Activated T-cell treated with anti-CD3 and anti-CD28 coated beads, Interleukin-2, amount 50 U/mL, for 48 hours (primary cell): ENCODE data around the gene SYTL3.
A peak's percentile ranks its signal among the peaks of the same experiment; 100 is the strongest.
"Not testable (repeated sequence)": the region's sequence is repeated elsewhere in the genome, so short reads cannot be mapped to it uniquely, and the experiment has no call there.

Experiments used
- DNase-seq, 2 experiments: peaks; one replicate each; pipeline ENCODE4 v3.0.0-alpha.2; 2020

Gene SYTL3, protein sequence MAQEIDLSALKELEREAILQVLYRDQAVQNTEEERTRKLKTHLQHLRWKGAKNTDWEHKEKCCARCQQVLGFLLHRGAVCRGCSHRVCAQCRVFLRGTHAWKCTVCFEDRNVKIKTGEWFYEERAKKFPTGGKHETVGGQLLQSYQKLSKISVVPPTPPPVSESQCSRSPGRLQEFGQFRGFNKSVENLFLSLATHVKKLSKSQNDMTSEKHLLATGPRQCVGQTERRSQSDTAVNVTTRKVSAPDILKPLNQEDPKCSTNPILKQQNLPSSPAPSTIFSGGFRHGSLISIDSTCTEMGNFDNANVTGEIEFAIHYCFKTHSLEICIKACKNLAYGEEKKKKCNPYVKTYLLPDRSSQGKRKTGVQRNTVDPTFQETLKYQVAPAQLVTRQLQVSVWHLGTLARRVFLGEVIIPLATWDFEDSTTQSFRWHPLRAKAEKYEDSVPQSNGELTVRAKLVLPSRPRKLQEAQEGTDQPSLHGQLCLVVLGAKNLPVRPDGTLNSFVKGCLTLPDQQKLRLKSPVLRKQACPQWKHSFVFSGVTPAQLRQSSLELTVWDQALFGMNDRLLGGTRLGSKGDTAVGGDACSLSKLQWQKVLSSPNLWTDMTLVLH

GRCh38 chr6:158649289-158650143, at the start of gene SYTL3:
Gene SYTL3, plus strand, starts transcription at chr6:158650054. Its CDS starts 13,215 bp downstream, at chr6:158663269.
- DNase-seq = peak; percentile 87 to 88

DNA sequence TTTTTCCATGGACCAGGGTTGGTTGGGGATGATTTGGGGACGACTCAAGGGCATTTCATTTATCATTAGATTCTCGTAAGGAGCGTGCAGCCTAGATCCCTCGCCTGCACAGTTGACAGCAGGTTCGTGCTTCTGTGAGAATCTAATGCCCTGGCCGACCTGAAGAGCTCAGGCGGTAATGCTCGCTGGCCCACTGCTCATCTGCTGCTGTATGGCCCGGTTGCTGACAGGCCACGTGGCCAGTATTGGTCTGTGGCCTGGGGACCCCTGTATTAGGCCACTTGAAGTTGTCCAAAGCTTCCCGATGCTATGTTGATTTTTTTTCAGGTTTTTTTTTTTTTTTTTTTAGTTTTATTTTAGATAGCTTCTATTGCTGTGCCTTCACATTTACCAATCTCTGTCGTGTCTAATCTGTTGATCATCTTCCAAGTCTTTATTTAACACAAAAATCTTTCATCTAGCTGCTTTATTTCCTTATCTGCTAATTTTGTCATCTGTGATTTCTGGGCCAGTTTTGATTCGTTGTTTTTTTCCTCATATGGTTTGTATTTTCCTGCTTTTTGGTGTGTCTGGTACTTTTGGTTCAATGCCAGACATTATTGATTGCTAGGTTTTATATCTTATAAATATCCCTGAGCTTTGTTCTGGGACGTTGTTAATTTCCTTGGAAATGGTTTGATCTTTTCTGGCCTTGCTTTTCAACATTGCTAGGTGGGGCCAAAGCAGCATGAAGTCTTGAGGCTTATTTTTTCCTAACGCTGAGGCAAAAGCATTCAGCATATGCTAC, 46.4 kb upstream of the SYTL3 start:
- DNase-seq = no peak

GRCh38 chr6:158604048-158604406, 45.8 kb upstream of the SYTL3 start:
- no peak for DNase-seq

DNA sequence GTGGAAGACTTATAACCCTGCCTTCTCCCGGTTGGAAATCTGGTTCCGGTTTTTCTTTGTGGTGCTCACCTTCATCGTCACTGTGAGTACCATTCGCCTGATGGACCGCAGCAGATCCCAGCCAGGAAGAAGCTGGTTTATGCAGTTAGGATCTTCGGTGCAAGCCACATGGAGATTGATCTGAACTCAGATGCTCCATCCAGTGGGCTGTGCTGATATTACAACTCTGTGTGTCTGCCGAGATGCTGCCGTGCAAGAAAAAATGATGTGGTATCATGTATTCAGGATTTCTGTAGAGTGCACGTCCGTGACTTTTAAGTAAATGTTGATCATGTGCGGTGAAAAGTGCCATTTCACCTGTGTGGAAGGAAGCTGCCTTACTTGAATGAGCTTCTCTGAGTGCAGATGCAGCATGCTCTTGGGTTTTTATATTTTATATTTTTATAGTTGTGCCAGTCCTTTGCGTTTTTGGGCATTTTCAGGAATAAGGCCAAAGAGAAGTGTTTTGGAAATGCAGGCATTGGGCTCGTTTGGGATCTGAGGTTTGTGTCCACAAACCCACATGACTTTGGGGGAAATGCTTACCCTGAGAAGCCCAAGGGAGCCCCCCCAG, 44.5 kb upstream of the SYTL3 start:
- peak; percentile 69 to 73 for DNase-seq

- not testable (repeated sequence) for DNase-seq
Observed at GRCh38 chr6:158606011-158606410, 43.8 kb upstream of the SYTL3 start.

DNA sequence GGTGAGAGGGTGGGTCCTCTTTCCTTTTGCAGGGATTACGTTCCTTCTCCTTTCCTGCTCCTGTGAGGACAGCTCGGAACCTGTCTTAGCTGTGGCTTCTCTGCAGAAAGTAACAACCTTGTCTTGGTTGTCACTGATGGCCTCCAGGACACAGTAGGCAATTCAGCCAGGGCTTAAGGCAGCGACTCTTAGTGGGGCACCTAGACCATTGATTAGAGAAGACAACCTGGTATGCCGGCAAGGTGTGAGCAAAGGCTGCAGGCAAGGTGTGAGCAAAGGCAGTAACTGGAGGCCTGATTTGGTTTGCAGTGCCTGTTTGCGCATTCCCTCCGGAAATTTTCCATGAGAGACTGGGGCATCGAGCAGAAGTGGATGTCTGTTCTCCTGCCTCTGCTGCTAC, 42.9 kb upstream of the SYTL3 start:
- no peak for DNase-seq

DNA sequence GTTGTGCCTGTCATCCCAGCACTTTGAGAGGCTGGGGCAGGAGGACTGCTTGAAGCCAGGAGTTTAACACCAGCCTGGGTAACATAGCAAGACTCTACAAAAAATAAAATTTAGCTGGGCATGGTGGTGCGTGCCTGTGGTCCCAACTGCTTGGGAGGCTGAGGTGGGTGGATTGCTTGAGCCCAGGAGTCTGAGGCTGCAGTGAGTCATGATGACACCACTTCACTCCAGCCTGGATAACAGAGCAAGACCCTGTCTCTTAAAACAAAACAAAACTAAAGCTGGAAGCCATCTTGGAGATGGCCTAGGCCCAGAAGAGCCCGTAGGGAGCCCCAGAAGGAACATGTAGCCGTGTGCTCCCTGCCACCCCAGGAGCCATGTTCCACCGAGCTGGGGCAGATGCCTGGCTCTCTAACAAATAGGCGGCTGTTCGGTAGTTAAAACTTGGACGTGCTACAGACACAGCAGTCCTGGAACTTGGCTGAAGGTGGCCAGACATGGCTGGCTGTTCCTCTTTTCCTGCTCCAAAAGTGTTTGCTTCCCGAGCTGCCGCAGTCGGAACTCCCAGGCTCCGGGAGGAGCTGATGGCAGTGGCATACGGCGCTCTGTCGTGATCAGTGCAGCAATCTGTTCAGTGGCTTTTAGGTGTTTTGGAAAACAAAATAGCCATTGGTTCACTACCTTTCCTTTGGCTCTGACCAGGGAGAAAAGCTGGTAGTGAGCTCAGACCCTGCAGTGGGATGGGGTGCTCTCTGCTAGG, 42.3 kb upstream of the SYTL3 start:
- no peak for DNase-seq

GRCh38 chr6:158608221-158608620, 41.6 kb upstream of the SYTL3 start:
- DNase-seq = no peak

DNA sequence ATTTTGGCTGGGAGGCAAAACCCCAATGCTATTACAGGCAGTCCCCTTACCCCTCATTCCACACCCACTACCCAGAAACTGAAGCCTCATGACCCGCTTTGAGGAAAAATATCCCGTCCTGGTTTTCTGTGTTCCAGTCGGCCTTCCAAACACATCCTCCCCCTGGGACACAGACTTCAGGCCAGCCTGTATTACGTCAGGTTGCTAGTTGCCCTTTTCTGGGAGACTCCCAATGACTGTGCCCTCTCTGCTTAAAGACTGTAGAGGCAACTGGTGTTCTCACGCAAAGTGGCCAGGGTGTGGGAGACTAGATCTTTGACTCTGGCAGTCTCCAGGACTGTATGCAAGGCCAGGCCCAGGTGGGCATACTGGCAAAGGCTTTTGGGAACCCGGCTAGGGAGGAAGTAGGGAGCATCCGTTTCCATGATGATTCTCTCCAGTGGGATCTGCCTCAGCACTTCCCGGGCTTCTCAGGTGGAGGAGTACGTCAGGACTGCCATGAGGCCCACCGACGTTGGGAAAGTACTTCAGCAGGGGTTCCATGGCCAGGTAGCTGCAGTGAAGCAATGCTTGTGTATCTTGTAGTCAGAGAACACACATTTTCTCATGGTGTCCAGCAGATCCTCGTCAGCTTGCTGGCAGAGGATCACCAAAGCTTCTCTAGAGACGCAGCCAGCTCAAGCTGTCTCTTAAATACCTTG, 40.2 kb upstream of the SYTL3 start:
- no peak for DNase-seq

- DNase-seq = no peak
Observed at GRCh38 chr6:158610319-158610968, 39.4 kb upstream of the SYTL3 start.

- no peak for DNase-seq
Observed at GRCh38 chr6:158611039-158611438, 38.8 kb upstream of the SYTL3 start.

- no peak for DNase-seq
Observed at GRCh38 chr6:158611541-158612370, 38.1 kb upstream of the SYTL3 start.

DNA sequence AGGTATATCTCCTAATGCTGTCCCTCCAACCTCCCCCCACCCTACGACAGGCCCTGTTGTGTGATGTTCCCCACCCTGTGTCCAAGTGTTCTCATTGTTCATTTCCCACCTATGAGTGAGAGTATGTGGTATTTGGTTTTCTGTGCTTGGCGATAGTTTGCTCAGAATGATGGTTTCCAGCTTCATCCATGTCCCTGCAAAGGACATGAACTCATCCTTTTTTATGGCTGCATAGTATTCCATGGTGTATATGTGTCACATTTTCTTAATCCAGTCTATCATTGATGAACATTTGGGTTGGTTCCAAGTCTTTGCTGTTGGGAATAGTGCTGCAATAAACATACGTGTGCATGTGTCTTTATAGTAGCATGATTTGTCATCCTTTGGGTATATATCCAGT, 35.2 kb upstream of the SYTL3 start:
- DNase-seq = not testable (repeated sequence)

DNA sequence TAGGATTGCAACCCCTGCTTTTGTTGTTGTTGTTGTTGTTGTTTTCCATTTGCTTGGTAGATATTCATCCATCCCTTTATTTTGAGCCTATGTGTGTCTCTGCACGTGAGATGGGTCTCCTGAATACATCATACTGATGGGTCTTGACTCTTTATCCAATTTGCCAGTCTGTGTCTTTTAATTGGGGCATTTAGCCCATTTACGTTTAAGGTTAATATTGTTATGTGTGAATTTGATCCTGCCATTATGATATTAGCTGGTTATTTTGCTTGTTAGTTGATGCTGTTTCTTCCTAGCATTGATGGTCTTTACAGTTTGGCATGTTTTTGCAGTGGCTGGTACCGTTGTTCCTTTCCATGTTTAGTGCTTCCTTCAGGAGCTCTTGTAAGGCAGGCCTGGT, 31.6 kb upstream of the SYTL3 start:
- DNase-seq = not testable (repeated sequence)

- no peak for DNase-seq
Observed at GRCh38 chr6:158619922-158620801, 29.7 kb upstream of the SYTL3 start.

- DNase-seq = peak in 1 of 2 experiments; percentile 8
Observed at GRCh38 chr6:158620963-158621693, 28.7 kb upstream of the SYTL3 start.
